ENCODE measurements around the gene MARCO. TPM values are rescaled to one million over a fixed set of nuclear protein-coding genes. Genes with fewer than 3 reads are reported as not detected.

The MARCO gene
- total and polyA plus RNA-seq, 12 donors: 0.44 to 149 (median 34.4) TPM

GRCh38 chr2:118967124-118967880 is 25.3 kb downstream of the MARCO start:
- H3K27ac ChIP-seq: no peak overlapping the region
- intact Hi-C loops (cut with DNase I): no loop called here
- no peaks in the 10 kb centered on the region for H3K4me1 ChIP-seq (replicated peaks in 1 of 2)
- DNase-seq: no peak
- no peaks in the 10 kb centered on the region for H3K36me3 ChIP-seq (replicated peaks in 1 of 2)
- no peak overlapping the region for H3K4me3 ChIP-seq
- H3K27me3 ChIP-seq: peaks cover 4% of the 10 kb centered on the region
- no peak for TF ChIP-seq POLR2A (IDR thresholded peaks at IDR 0.05)
- no peak for TF ChIP-seq CTCF (IDR thresholded peaks at IDR 0.05)
- no peaks in the 10 kb centered on the region for H3K9me3 ChIP-seq (replicated peaks in 1 of 3)
- WGBS, 4 donors: 59 to 71% (median 65%) methylated on average over 4 to 6 of the region's 6 CpGs

GRCh38 chr2:118968042-118968441 is 26.0 kb downstream of the MARCO start:
- no peaks in the 10 kb centered on the region for H3K36me3 ChIP-seq (replicated peaks in 1 of 2)
- no peaks in the 10 kb centered on the region for H3K4me1 ChIP-seq (replicated peaks in 1 of 2)
- no peak for TF ChIP-seq CTCF (IDR thresholded peaks at IDR 0.05)
- TF ChIP-seq POLR2A (IDR thresholded peaks at IDR 0.05): no peak
- 55 to 73% (median 63%) methylated on average over 3 of the region's 3 CpGs for WGBS, 4 donors
- intact Hi-C loops (cut with DNase I): no loop called here
- DNase-seq: no peak
- H3K4me3 ChIP-seq: no peak overlapping the region
- no peak overlapping the region for H3K27ac ChIP-seq
- H3K9me3 ChIP-seq (replicated peaks in 1 of 3): no peaks in the 10 kb centered on the region
- H3K27me3 ChIP-seq: peaks cover 4% of the 10 kb centered on the region

GRCh38 chr2:118968961-118969733 is 27.2 kb downstream of the MARCO start:
- intact Hi-C loops (cut with DNase I): no loop called here
- H3K36me3 ChIP-seq (replicated peaks in 1 of 2): no peaks in the 10 kb centered on the region
- no peak for TF ChIP-seq CTCF (IDR thresholded peaks at IDR 0.05)
- TF ChIP-seq POLR2A (IDR thresholded peaks at IDR 0.05): no peak
- peaks cover 4% of the 10 kb centered on the region for H3K27me3 ChIP-seq
- DNase-seq: no peak
- no peak overlapping the region for H3K27ac ChIP-seq
- WGBS, 4 donors: 64 to 90% (median 80%) methylated on average over 5 to 7 of the region's 7 CpGs
- H3K4me1 ChIP-seq (replicated peaks in 1 of 2): no peaks in the 10 kb centered on the region
- no peak overlapping the region for H3K4me3 ChIP-seq
- H3K9me3 ChIP-seq (replicated peaks in 1 of 3): no peaks in the 10 kb centered on the region

GRCh38 chr2:118969734-118970395 is 27.9 kb downstream of the MARCO start:
- no peak overlapping the region for H3K4me3 ChIP-seq
- WGBS, 4 donors: 83 to 86% (median 85%) methylated on average over 7 to 16 of the region's 16 CpGs
- TF ChIP-seq CTCF (IDR thresholded peaks at IDR 0.05): no peak
- TF ChIP-seq POLR2A (IDR thresholded peaks at IDR 0.05): no peak
- no peaks in the 10 kb centered on the region for H3K4me1 ChIP-seq (replicated peaks in 1 of 2)
- DNase-seq: no peak
- H3K27ac ChIP-seq: no peak overlapping the region
- no peaks in the 10 kb centered on the region for H3K36me3 ChIP-seq (replicated peaks in 1 of 2)
- peaks cover 2% of the 10 kb centered on the region for H3K27me3 ChIP-seq
- intact Hi-C loops (cut with DNase I): no loop called here
- H3K9me3 ChIP-seq (replicated peaks in 1 of 3): no peaks in the 10 kb centered on the region
